Measurements from ENCODE around the gene VOPP1. TPM values are rescaled to one million over a fixed set of nuclear protein-coding genes. Genes with fewer than 3 reads are reported as not detected.
"Not testable (repeated sequence)": the region's sequence is repeated elsewhere in the genome, so short reads cannot be mapped to it uniquely, and the experiment has no call there.

The VOPP1 gene
- total and polyA plus RNA-seq, 2 donors (not counting 1 experiment from before 2014, with no cell fraction given): 52.1 to 70.7 TPM

GRCh38 chr7:55597944-55598499 lies 25.7 kb upstream of the VOPP1 start:
- H3K79me2 ChIP-seq (ENCODE audit: control insufficient read depth, insufficient read depth, low read length); H3K4me2 ChIP-seq (ENCODE audit: extremely low read depth, insufficient read depth, low read length); H4K20me1 ChIP-seq (ENCODE audit: control insufficient read depth, extremely low read depth, insufficient read depth, low read length); H3K27me3 ChIP-seq (ENCODE audit: control insufficient read depth, insufficient read depth, low read length); H3K4me3 ChIP-seq (replicated peaks in 1 of 4; ENCODE audit: control extremely low read depth in 1 of 4, insufficient read depth in 1 of 4, low read depth in 3 of 4, low read length in 4 of 4); H3K4me1 ChIP-seq (ENCODE audit: control insufficient read depth, extremely low read depth, insufficient read depth, low read length); H2AFZ ChIP-seq (ENCODE audit: low read length); H3K9me3 ChIP-seq (ENCODE audit: control insufficient read depth, insufficient read depth, low read depth, low read length); H3K9ac ChIP-seq (ENCODE audit: insufficient read depth, low read length); H3K27ac ChIP-seq (ENCODE audit: insufficient read depth, low read length); H3K36me3 ChIP-seq (ENCODE audit: control insufficient read depth, insufficient read depth, low read length): not testable (repeated sequence)
- peak; percentile 7 to 35 for DNase-seq (ENCODE audit: low read depth in 2 of 2)
- TF ChIP-seq CTCF (conservative IDR thresholded peaks at IDR 0.05 in 1 of 2, IDR thresholded peaks at IDR 0.05 in 1 of 2; ENCODE audit: low read depth in 1 of 2, low read length in 2 of 2): peak; percentile 44 to 50

- H3K4me3 ChIP-seq (replicated peaks in 1 of 4; ENCODE audit: control extremely low read depth in 1 of 4, insufficient read depth in 1 of 4, low read depth in 3 of 4, low read length in 4 of 4); H3K4me2 ChIP-seq (ENCODE audit: extremely low read depth, insufficient read depth, low read length); H3K79me2 ChIP-seq (ENCODE audit: control insufficient read depth, insufficient read depth, low read length); DNase-seq (ENCODE audit: low read depth in 2 of 2); H3K27me3 ChIP-seq (ENCODE audit: control insufficient read depth, insufficient read depth, low read length); H2AFZ ChIP-seq (ENCODE audit: low read length); H3K36me3 ChIP-seq (ENCODE audit: control insufficient read depth, insufficient read depth, low read length); H3K9ac ChIP-seq (ENCODE audit: insufficient read depth, low read length); H3K27ac ChIP-seq (ENCODE audit: insufficient read depth, low read length); H4K20me1 ChIP-seq (ENCODE audit: control insufficient read depth, extremely low read depth, insufficient read depth, low read length); H3K4me1 ChIP-seq (ENCODE audit: control insufficient read depth, extremely low read depth, insufficient read depth, low read length); H3K9me3 ChIP-seq (ENCODE audit: control insufficient read depth, insufficient read depth, low read depth, low read length): not testable (repeated sequence)
Observed at GRCh38 chr7:55597214-55597739, 25.0 kb upstream of the VOPP1 start.

GRCh38 chr7:55595511-55595910 lies 23.2 kb upstream of the VOPP1 start:
- Histone ChIP-seq H3K36me3 (ENCODE audit: control insufficient read depth, insufficient read depth, low read length) (no peaks in the 10 kb centered on the region), H4K20me1 (ENCODE audit: control insufficient read depth, extremely low read depth, insufficient read depth, low read length) (no peaks in the 10 kb centered on the region), H2AFZ (ENCODE audit: low read length) (no peak overlapping the region), H3K9me3 (ENCODE audit: control insufficient read depth, insufficient read depth, low read depth, low read length) (no peaks in the 10 kb centered on the region), H3K27me3 (ENCODE audit: control insufficient read depth, insufficient read depth, low read length) (no peaks in the 10 kb centered on the region), H3K27ac (ENCODE audit: insufficient read depth, low read length) (no peak overlapping the region), H3K4me1 (ENCODE audit: control insufficient read depth, extremely low read depth, insufficient read depth, low read length) (peaks cover 6% of the 10 kb centered on the region), H3K4me2 (ENCODE audit: extremely low read depth, insufficient read depth, low read length) (no peak overlapping the region), H3K4me3 (replicated peaks in 1 of 4; ENCODE audit: control extremely low read depth in 1 of 4, insufficient read depth in 1 of 4, low read depth in 3 of 4, low read length in 4 of 4) (no peak overlapping the region), H3K79me2 (ENCODE audit: control insufficient read depth, insufficient read depth, low read length) (no peaks in the 10 kb centered on the region), H3K9ac (ENCODE audit: insufficient read depth, low read length) (no peak overlapping the region)
- no peak for DNase-seq (ENCODE audit: low read depth in 2 of 2)
- TF ChIP-seq CTCF (conservative IDR thresholded peaks at IDR 0.05 in 1 of 2, IDR thresholded peaks at IDR 0.05 in 1 of 2; ENCODE audit: low read depth in 1 of 2, low read length in 2 of 2) (no peak), EZH2 (IDR thresholded peaks at IDR 0.05; ENCODE audit: low read length, missing control alignments) (no peak)
